Kidney epithelial cell (primary cell): ENCODE measurements around the gene SLC25A25. TPM values are rescaled to one million over a fixed set of nuclear protein-coding genes. Genes with fewer than 3 reads are reported as not detected.
"Not testable (repeated sequence)": the region's sequence is repeated elsewhere in the genome, so short reads cannot be mapped to it uniquely, and the experiment has no call there.

Experiments used
- DNase-seq: peaks from one replicate; pipeline ENCODE4 v3.0.0-alpha.2; 2010; ENCODE audit warnings: low read depth
- H3K27me3 ChIP-seq: 2 replicates; pipeline ENCODE4 v1.6.0; 2011; ENCODE audit warnings: low read length; ENCODE audit not compliant: control insufficient read depth, insufficient read depth
- H3K36me3 ChIP-seq: 2 replicates; pipeline ENCODE4 v1.5.1; 2011; ENCODE audit warnings: low read length; ENCODE audit not compliant: control insufficient read depth, insufficient read depth
- H3K4me3 ChIP-seq: 2 replicates; pipeline ENCODE4 v1.5.1; 2011; ENCODE audit warnings: low read depth, mild to moderate bottlenecking, control low read depth, low read length
- total RNA-seq: library from RNA; depleted of rRNA; stranded (reverse); fragments of >200 nt; gene quantifications from 2 replicates; pipeline ENCODE4 v1.2.3, GENCODE V29; 2015
- TF ChIP-seq, protein P1 (sequence below): IDR thresholded peaks from 2 replicates; pipeline ENCODE4 v1.5.1; 2011; ENCODE audit warnings: mild to moderate bottlenecking, moderate library complexity, low read length, control low read depth, inconsistent platforms; ENCODE audit not compliant: insufficient read depth, poor library complexity, severe bottlenecking

SLC25A25 gene
- total RNA-seq, 1 donor from 2014 or later: 22.8 TPM

DNA sequence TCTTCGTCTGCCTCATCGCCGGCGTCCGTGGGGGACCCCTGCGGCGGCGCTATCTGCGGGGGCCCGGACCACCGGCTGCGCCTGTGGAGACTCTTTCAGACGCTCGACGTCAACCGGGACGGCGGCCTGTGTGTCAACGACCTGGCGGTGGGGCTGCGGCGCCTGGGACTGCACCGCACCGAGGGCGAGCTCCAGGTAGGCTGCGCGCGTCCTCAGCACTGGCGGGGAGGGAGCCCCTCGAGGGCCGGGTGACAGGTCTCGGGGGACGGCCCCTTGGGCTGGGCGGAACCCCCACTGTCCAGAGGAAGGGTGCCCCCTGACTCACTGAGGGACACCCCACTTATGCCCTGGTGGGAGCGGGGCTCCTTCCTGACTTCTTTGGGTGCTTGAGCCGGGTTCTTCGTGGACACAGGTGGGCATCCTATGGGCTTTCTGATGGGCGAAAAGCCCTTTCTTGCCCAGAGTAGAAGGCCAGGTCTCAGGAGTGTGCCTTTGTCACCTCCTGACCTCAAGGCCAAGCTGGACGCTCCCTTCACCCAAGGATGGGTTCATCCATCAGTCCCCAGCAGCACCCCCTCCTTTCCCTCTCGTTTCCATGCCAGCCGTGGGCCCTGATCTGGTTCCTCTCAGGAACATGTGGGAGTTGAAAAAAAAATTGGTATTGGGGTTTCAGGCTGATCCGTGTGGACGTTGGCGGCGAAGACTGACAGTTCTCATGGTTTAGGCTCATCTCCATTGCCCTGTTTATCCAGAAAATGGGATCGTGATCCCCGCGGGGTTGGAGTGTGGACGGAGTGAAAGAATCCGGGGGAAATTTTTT lies 564 bp downstream of the SLC25A25 start:
- Histone ChIP-seq H3K36me3 (no peaks in the 10 kb centered on the region), H3K4me3 (peak overlapping the region; percentile 66), H3K27me3 (no peaks in the 10 kb centered on the region)
- DNase-seq: no peak
- TF ChIP-seq, protein P1, sequence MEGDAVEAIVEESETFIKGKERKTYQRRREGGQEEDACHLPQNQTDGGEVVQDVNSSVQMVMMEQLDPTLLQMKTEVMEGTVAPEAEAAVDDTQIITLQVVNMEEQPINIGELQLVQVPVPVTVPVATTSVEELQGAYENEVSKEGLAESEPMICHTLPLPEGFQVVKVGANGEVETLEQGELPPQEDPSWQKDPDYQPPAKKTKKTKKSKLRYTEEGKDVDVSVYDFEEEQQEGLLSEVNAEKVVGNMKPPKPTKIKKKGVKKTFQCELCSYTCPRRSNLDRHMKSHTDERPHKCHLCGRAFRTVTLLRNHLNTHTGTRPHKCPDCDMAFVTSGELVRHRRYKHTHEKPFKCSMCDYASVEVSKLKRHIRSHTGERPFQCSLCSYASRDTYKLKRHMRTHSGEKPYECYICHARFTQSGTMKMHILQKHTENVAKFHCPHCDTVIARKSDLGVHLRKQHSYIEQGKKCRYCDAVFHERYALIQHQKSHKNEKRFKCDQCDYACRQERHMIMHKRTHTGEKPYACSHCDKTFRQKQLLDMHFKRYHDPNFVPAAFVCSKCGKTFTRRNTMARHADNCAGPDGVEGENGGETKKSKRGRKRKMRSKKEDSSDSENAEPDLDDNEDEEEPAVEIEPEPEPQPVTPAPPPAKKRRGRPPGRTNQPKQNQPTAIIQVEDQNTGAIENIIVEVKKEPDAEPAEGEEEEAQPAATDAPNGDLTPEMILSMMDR: no peak

DNA sequence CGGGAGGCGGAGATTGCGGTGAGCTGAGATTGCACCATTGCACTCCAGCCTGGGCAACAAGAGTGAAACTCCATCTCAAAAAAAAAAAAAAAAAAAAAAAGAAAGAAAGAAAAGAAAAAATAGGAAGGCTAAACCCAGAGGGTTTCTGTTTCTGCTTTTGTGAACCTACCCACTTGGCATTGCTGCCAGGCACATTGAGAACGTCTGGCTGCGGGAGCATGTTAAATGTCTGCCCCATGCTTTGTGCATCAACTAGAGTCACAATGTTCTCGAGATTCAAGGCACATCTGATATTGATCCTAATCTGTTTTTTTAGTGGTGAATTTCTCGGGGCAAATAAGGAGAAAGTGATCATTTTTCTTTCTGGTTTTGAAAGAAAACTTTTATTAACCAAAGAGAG lies 2.8 kb downstream of the SLC25A25 start:
- Histone ChIP-seq H3K4me3 (no peak overlapping the region), H3K36me3 (no peaks in the 10 kb centered on the region), H3K27me3 (no peaks in the 10 kb centered on the region)
- no peak for DNase-seq
- TF ChIP-seq, protein P1: no peak

DNA sequence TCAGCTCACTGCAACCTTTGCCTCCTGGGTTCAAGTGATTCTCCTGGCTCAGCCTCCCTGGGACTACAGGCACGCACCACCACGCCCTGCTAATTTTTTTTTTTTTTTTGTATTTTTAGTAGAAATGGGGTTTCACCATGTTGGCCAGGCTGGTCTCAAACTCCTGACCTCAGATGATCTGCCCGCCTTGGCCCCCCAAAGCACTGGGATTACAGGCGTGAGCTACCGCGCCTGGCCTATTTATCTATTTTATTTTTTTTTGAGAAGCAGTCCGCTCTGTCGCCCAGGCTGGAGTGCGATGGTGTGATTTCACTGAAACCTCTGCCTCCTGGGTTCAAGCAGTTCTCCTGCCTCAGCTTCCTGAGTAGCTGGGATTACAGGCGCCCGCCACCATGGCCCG lies 3.4 kb downstream of the SLC25A25 start:
- not testable (repeated sequence) for H3K27me3 ChIP-seq, DNase-seq, H3K4me3 ChIP-seq, H3K36me3 ChIP-seq

DNA sequence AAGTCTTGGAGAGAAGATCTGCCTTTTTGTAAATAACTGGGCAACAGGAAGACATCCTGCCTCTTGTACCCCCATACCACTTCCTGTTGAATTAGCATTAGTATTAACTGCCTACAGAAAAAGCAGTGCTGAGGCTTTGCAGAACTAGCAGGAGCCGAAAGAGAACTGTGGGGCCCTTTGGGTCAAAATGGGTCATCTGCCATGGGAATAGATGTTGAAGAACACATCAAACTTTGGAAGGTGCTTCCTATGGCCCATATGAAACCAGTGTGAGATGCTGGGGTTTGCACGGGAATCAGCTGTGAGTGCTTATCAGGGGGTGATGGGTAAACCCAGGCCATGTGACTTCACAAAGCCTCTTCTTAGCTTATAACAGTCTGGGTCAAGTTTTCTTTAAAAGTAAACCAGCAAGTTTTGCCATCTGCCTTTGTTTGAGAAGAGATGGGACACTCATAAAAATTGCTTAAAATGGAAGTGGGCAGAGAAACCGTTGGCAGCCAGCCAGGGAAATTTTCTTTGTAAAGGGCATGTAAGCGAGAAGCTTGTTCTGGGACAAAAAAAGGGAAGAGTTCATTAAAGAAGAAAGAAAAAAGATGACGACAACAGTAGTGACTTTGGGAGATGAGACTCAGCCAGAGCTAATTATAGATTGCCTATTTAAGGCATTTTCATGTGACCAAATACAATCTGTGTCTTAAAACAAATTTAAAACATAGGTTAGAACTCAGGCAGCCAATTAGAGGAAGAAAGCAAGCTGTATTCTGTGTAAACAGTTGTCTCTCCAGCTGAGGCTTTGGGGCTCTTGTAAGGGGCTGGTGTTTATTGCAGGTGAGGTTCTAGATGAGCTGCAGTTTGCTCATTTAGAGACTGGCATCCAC lies 4.4 kb downstream of the SLC25A25 start:
- no peak for DNase-seq

DNA sequence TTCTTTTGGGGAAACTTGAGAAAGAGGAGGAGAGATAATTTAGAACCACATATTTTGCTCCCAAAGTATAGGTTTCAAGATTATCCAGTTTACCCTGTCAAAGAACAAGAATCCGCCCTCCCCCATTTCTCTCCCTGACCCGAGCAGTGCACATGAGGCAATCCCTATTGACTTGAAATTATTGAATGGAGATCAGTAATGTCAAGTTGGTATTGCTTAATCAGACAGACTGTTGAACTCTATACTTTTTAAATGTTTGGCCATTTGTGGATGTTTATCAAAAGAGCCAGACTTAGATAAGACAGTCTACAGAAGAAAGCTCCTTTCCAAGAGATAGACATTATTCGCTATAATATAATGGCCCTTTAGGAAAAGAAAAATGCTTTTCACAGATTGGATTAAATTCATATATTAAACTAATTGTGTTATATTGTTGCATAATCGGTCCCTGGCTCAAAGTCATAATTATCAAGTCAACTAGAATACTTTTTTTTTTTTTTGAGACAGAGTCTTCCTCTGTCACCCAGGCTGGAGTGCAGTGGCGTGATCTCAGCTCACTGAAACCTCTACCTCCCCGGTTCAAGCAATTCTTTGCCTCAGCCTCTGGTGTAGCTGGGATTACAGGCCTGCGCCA lies 5.3 kb downstream of the SLC25A25 start:
- no peaks in the 10 kb centered on the region for H3K27me3 ChIP-seq
- DNase-seq: no peak
- H3K36me3 ChIP-seq: no peaks in the 10 kb centered on the region
- TF ChIP-seq, protein P1: no peak
- no peak overlapping the region for H3K4me3 ChIP-seq

More for the DNA sequence above, 4.4 kb downstream of the SLC25A25 start:
- TF ChIP-seq, protein P1: no peak
- Histone ChIP-seq H3K36me3 (no peaks in the 10 kb centered on the region), H3K27me3 (no peaks in the 10 kb centered on the region), H3K4me3 (no peak overlapping the region)
